ENCODE data around the gene PARD3B.
"Not testable (repeated sequence)": the region's sequence is repeated elsewhere in the genome, so short reads cannot be mapped to it uniquely, and the experiment has no call there.

Gene PARD3B

DNA sequence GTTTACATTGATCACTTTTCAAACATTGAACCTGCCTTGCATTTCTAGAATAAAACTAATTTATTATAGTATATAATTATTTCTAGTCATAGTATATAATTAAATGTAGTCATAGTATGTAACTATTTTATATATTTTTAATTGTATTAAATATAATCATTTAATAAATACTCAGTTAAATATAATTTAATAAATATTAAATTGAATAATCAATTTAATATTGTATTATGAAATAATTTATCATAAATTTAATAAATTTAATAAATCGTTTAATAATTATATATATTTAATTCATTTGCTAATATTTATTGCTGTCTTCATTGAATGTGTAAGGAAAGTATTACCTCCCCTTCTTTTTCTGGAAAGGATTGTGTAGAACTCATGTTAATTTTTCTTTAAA lies 911.4 kb downstream of the PARD3B start:
- no peak for DNase-seq

DNA sequence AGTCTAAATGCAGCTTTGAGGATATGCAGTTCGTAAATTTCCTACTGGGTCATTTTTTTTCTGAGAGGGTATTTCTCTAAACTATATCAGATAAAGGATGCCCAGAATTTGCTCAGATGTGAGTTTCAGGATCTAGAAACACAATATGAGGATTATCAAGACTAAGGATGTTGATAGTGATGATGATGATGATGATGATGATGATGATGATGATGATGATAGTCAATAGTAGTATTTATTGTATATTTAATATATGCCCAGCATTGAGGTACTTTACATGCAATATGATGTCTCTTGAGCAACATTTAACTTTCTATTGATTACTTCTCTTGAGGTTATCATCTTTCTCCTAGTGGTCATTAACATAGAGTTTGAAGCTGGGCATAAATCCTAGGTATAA lies 914.9 kb downstream of the PARD3B start:
- no peak for DNase-seq

DNA sequence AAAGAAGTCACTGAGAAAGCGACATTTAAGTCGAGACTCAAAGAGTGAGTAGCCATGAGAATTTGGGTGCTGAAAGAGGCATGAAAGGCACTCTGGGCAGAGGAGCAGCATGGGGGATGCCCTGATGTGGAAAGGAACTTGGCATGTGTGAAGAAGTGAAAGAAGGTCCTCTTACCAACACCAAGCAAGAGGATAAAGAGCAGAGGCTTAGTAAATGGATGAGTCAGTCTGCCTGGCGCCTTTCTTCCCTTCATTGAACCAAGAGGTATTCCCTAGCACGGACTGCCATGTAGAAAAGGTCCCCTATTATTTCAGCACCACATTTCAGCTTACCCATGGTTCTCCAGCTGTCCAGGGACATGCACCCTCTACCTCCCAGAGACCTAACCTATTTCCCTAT lies 915.9 kb downstream of the PARD3B start:
- no peak for DNase-seq

DNA sequence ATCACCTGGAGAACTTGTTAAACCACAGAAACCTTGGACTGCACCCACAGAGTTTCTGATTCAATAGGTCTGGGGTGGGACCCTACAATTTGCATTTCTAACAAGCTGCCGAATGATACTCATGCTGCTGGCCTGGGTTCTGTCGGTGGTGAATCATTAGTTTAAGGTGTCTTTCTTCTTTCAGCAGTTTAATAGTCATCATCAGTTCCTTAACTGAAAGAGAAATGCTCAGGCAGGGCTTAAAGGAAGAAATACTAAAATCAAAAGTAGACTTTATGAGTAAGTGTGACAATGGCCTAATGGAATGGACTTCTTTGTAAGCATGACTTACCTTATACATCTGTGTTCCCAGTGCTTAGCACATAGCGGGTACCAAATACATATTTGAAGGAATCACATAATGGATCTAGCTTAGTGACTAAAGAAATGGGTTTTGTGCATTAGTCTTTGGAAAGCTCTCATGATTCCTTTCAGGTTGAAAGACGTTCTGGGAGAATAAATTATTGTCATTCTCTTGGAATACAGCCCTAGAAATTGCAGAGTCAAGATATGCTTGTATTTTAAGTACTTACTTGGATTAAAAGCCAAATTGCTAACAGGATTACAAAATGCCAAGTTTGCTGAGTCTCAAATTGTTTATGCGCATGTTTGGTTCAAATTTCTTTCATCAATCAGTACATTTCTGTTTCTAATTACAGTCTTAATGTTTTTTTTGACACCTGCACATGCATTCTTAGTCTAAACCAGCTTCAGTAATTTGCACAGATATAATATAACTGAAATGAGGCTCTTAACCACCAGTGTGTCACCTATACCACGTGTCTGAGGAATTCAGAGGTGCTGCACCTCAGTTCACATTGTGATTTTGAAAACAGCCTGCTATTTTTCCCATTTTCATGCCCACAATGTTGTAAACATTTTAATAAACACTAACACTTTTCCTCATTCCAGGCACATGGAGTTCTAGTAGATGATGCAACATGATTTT lies 916.7 kb downstream of the PARD3B start:
- no peak for DNase-seq

DNA sequence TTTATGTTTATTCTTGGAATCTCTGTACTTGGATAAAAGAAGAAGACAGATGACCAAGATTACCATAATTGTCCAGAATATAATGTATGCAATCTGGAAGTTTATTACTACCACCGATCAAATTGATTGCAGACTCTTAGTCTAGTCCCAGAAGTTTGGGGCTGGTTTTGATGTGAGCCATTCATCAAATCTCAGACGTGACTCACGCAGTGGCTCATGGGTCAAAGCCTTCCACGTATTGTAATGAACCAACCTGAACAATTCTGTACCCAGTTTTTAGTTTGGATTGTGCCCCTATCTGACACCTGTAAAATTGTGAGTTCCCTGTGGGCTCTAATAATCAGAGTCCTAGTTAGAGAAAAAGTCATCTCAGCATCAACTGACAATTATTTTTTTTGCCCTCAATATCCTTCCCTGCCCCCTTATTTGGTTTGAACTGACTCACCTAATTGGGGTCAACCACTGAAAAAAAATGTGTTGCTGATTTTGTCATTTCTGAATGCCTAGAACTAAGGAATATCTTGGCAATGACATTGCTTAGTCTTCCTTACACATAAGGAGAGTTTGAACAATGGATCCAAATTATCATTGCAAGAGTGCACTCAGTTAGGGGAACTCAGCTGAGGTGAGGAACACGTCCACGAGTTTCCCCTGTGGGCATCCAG lies 917.5 kb downstream of the PARD3B start:
- DNase-seq = no peak

DNA sequence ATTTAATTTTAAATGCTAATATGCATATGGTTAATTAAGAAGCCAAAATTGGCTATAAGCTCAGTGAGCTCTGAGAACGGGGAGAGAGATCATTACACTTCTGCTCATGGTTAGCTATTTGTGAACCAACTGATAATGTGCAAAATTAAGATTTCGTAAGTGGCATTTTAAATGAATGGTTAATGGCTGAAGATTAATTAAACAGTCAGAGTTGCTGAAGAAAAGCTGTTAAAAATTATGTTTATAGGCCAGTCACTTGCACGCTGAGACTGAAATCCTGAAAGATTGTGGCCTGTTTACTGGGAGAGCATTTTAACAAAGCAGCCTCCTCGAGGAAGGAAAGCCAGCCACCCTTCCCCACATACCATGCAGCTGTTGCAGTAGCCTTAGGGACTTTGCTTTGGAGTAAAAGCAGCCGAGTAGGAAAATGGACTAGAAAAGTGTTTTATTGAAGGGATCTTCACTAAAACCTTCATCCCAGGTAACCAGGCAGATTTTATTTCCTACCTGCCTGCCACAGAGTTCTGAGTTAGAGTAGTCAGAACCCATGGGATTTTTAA lies 918.3 kb downstream of the PARD3B start:
- no peak for DNase-seq

DNA sequence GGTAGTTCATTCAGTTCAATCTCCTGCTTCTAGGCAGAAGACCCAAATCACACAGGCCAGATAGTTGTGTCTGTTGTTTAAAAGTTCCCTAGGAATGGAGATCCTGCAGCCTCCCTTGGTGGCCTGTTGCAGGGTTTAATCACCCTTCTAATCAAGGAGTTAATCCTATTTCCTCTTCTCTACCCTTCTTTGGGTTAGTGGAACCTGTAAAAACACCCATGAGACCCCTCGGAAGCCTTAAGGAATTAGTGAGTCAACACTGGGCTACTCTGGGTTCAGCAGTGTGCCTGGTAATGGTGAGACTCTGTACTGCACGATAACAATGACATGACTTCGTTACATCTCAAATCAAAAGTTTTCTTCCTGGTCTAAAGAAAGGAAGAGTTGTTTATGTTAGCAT lies 919.4 kb downstream of the PARD3B start:
- DNase-seq = no peak

DNA sequence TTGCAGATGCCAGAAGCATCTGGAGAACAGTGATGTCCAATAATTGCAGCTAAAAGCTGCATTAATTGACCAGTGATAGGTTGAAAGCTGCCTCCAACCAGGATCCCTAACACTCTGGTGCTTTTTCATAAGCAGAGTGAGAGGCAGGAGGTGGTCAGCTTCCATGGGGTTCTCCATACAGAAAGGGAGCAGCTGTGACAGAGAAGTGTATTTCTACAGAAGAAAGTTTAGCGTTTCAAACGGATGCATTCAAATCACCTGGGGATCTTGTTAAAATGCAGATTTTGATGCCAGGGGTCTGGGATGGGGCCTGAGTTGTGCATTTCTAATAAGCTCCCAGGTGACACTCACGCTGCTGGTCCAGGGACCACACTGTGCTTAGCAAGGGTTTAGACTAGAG lies 920.5 kb downstream of the PARD3B start:
- no peak for DNase-seq

DNA sequence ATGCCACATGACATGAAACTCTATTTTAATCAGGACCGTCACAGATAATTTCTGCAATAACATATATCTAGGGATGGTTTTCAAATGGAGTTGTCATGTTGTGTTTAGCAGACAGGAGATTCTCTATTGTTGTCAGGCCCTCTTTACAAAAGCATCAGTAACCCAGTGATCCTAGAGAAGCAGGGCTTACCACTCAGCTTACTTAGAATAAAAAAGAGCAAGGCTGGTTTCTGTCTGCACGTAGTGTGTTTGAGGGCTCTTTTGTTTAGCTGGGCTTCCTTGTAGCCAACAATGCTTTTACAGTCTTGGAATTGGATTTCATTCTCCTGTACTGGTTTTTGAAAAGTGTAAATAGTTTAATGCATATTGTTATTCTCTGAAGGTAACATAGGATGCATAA lies 926.5 kb downstream of the PARD3B start:
- no peak for DNase-seq

DNA sequence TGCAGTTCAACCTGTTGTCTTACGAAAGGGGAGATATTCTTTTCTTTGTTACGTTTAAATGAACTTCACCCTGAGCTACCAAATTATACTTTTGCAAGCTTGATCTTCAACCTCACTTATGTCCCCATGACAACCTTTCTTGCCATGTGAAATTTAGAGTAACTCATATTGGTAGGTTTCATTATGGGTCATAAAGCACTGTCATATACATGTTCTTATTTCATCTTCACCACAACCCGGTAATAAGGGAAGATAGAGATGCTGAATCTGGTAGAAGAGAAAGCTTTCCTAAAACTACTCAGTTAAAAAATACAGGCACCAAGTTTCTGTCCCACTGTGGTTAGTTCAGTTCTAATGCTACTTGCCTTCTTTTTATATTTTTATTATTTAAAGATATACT lies 928.5 kb downstream of the PARD3B start:
- no peak for DNase-seq

DNA sequence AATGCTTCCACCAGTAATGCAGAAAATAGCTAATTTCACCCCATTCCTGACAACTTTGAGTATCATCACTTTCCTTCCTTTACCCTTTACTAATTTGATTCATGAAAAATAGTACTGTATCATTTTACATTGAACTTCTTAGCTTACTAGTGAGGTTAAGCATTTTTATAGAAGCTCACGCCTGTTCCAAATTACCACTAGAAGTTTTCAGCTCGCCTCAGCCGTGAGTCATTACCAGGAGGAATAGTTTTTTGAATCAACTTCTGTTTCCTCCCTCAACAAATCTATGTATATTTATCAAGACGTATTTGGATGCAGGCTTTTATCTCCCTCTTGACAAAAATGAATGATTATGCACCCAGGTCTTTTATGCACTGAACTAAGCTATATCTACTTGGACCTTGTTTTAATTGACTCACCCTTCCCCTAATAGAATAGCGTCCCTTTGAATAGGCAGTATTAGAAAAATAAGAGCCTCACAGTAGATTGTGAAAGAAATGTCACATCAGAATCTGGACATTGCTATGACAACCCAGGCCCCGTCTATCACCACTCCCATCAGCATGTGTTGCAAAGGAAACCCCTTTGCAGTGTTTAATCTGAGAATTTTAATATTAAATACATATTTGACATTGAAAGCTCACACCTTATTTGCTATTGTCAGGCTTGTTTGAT lies 929.6 kb downstream of the PARD3B start:
- no peak for DNase-seq

DNA sequence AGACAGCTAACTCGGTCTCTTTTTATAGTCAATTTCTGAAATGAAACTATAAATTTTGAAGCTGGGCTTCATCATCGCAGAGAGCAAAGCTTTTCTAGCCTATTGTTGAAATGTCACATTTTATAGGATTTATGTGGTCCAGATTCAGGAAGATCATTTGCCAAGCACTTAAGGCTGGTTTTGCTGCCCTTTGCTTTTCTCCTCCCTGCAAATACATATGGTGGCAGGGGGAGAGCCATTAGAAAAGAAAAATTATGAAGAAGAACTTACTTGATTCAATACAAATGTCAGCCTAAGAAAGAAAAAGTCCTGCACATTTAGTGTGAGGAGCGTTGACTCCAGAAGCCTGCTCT lies 930.1 kb downstream of the PARD3B start:
- DNase-seq = no peak

DNA sequence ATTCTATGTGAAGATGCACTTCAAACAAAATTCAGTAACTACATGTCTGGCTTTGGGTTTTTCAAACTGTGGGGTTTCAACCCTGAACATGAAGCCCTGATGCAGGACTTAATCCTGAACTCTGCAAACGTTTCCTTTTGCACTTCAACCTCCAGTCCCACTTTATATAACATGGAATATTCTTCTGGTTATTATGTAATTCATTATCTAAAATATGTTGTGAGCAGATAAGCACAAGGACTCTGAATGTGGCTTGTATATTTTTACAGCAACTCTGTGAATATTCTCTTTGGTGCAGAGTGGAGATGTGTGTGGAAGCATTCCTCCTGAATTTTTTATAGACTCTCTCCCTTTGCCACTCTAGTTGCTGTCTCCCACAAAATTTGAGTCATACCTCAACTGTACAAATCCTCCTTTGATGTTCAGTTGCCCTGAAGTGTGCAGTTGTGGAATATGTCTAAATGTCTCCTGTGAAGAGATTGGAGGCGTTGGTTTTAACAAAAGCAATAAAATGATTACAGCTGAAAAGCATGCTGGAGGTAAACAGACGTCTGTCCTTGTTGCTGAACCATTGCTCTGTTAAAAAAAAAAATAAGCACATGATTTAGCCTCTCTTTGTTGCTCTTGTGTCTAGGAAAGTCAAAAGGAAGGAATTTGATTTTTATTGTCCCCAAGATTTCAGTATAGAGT lies 931.9 kb downstream of the PARD3B start:
- no peak for DNase-seq

DNA sequence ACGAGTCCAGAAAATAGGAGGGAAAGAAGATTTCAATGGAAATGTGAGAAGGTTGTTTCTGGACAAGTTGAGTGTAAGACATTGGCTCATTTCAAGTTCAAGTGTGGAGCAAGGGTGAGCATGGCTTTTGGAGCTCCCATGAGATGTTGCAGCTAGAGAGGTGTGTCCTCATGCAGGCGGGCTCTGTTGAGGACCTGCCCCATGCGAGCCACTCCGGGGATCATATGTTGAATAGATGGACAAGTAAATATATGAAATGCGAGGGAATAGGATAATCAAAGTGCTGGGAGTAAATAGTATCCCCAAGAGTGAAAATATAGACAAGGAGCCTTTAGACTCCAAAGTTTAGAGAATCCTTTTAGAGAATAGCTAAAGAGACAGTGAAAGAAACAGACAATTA lies 936.6 kb downstream of the PARD3B start:
- no peak for DNase-seq

DNA sequence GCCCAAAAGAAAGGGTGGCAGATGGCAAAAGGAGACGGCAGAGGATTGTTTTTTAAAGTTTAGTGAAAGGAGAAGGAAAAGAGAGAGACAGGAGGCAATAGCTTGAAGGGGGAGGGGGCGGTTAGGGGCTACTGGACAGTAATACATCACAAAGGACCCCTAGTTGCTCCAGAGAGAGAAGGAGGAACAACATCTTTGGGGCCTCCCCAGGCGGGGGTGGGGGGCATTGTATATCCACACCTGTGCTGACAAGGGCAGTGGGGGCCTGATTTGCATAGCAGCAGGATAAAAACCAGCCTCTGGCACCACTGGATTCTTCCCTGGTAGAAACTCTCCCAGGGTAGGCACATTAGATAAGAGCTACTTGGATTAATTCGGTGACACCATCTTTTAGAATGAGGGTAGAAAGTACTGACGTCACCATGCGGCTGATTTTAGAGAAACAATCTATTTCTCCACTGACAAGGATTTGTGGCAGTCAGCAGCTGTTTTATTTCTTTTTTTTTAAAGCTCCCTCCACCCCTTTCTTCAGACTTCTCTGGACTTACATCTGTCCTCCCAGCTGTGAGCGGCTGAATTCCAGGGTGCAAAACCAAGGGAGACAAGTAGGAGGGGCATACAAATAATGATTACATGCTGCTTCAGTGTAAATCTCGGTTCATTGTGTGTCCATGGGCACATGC lies 937.3 kb downstream of the PARD3B start:
- no peak for DNase-seq

DNA sequence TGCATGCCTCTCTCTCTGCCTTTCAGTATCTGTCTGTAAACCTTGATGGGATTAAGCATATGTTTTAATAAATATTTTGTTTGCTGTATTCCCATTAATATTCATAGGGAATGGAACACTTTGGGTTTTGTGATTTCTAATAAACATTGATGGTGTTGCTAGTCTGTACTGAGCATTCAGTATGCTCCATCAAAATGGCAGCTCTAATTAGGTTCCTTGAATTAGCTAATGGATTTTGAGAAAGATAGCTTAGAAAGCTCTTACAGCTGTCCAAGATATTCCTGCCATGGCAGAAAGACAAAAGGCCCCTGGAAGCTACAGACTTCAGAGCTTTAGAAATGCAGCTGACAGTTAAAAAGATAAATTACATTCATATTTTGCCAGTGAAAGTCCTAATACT lies 937.8 kb downstream of the PARD3B start:
- DNase-seq = no peak

DNA sequence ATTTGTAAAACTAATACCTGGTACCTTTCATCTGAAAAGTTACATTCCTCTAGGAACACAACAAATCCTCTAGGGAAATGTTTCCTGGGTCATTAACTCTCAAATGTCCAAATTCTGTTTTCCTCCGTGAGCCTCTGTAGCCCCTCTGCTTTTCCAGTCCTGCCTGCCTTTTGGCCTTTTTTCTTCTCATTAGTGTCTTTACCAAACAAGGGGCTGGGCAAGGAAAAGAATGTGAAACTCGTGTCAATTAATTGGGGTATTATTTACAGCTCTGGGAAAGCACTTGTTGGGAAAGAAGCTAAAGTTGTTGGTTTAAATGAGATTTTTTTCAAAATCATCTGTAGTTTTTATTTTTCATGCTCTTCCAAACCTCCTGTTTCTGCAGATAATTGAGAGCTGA lies 938.9 kb downstream of the PARD3B start:
- no peak for DNase-seq

DNA sequence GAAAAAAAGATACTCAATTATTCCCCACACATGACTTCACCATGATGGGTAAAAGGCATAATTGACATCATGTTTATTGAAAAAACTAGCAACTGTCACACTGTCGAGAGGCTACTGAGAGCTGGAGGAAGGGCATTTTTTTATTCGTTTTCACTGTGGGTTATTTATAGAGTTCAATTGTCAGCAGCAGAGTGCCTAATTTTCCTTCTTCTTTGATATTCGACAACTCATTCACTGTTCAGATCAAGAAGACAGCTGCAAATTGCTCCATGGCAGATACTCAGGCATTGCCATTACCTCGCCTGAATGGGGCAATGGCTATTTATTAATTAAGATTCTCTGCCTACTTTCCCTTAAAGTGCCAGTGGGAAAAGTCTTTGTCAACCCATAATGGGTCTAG lies 939.5 kb downstream of the PARD3B start:
- DNase-seq = no peak

DNA sequence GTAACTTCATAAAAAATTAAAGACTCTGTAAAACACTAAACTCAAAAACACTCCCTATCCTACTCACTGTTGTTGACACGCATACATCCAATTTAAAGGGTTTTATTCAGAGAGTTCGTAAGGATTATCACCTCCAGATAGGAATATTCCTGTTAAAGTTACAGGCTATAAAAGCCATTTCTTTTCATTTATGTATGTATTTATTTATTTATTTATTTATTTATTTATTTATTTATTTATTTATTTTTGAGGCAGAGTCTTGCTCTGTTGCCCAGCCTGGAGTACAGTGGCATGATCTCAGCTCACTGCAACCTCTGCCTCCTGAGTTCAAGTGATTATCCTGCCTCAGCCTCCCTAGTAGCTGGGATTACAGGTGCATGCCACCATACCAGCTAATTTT lies 948.3 kb downstream of the PARD3B start:
- not testable (repeated sequence) for DNase-seq

DNA sequence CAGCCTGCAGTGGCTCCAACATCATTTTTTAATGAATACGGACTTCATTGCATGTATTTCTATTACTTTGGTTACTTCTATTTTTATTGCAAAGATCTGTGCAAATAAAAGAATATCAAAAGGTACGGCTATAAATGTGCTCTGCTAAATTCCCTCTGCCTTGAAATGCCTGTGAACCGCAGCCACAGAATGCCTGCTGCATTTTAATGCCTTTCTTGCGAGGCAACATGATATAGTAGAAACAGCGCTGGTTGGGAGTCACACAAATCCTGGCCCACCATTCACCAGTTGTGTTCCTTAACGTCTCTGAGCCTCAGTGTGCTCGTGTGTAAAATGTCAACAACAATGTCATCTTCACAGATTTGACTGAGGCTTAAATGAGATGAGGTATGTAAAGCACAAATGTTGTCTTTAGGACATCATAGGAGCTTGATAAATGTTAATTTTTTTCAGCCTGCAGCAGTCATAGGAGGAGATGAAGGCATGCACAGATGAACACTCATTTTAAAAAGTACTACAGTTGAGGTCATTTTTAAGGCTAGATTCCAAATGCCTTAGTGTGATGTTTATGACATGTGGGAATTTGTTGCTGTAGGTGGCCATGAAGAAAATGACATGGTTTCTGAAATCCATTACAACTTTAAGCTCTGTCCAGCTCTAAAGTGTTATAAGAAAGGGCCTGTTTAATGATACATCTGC lies 949.4 kb downstream of the PARD3B start:
- no peak for DNase-seq

DNA sequence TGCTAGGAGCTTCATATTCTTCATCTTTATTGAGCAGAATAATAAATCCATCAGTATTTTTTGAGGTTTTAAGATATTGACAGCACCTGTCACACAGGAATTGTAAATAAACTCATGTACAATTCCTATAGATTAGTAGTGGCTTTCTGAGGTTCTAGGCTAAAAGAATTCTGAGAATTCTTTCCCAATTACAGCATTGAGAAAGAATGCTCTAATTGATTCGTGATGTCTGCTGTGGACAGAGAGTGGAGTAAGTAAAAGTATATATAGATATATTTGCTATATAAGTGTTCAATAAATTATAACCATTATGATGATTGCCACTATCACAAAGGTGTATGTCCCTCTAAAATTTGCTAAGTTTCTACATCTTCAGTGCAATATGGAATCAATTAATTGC lies 950.5 kb downstream of the PARD3B start:
- DNase-seq = no peak

DNA sequence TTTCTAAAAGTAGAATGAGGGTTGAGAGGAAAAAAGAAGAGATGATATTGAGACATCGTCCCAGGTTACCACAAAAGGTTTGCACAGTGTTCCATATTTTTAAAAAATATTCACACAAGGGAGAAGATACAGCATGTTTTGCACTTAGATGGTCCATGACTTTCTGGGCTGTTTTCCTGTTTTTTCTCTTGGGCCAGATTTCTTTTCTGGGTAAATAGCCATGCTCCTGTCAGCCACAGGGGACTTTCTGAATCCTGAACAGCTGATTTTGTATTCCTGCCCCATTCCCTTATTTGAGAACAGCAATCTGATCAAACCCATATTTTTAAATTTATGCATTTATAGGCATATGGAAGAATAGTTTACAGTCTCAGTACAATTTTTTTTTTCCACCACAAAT lies 951.1 kb downstream of the PARD3B start:
- no peak for DNase-seq
